ENCODE results near the gene PPIB.

Gene PPIB

DNA sequence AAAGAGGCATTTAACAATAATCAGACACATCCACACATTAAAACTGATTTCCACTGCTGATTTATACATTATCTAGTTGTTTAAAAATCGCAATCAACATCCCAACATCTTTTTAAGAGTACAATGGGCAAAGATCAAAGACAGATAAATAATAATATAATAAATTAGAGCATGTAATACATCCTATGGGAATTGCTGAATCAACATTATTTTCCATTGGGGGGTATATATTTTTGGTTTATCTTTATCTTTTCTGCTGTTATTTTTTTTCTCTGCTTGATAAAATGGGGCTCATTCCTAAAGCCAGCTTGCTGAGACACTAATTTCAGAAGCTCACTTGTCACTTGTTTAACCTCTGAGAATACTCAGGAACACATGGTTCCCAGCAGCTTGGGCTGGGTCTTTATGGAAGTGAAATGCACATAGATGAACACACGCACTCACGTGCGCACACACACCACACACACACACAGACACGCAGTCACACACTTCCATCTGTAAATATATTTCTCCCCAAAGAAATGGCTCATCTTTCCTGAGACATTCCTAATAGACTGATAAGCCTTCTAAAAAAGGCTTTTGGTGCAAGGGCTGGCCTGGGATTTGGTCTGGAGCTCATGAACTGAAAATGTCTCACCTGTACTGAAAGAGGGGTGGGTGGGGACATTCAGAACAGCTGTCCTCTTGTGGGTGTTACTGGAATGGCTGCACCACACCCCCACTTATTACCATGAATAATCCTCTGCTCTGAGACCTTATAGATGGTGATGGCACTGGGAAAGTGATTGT lies 3.5 kb upstream of the PPIB start:
- CTCF ChIA-PET: no interaction called here
- TF ChIP-seq NFRKB (IDR thresholded peaks at IDR 0.05) (no peak), FOXA1 (IDR thresholded peaks at IDR 0.05) (no peak)
- DNase-seq (ENCODE audit: extremely low spot score): no peak
- POLR2A ChIA-PET: no interaction called here

DNA sequence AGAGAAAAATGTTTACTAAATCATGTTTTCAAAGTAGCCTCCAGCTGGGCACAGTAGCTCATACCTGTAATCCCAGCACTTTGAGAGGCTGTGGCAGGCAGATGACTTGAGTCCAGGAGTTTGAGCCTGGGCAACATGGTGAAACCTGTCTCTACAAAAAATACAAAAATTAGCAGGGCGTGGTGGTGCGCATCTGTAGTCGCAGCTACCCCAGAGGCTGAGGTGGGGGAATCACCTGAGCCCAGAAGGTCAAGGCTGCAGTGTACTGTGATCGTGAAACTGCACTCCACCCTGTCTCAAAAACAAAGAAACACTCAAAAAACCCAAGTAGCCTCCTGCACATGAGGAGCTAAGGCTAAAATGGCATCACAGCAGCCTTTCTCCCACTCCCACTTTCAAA lies 1.6 kb upstream of the PPIB start:
- no peak for TF ChIP-seq ZNF384 (IDR thresholded peaks at IDR 0.05)
- TF ChIP-seq BHLHE40 (IDR thresholded peaks at IDR 0.05; ENCODE audit: borderline replicate concordance): no peak
- TF ChIP-seq ELF4 (IDR thresholded peaks at IDR 0.05): no peak
- TF ChIP-seq NFRKB (IDR thresholded peaks at IDR 0.05): no peak
- TF ChIP-seq LEF1 (IDR thresholded peaks at IDR 0.05; ENCODE audit: borderline replicate concordance): no peak
- ChIA-PET CTCF (interaction anchor here (0.6 kb wide), 1 partner anchor 97 kb away, joined by 3 read pairs; no protein-coding TSS in a partner anchor), POLR2A (no interaction called here)
- no peak for DNase-seq (ENCODE audit: extremely low spot score)

DNA sequence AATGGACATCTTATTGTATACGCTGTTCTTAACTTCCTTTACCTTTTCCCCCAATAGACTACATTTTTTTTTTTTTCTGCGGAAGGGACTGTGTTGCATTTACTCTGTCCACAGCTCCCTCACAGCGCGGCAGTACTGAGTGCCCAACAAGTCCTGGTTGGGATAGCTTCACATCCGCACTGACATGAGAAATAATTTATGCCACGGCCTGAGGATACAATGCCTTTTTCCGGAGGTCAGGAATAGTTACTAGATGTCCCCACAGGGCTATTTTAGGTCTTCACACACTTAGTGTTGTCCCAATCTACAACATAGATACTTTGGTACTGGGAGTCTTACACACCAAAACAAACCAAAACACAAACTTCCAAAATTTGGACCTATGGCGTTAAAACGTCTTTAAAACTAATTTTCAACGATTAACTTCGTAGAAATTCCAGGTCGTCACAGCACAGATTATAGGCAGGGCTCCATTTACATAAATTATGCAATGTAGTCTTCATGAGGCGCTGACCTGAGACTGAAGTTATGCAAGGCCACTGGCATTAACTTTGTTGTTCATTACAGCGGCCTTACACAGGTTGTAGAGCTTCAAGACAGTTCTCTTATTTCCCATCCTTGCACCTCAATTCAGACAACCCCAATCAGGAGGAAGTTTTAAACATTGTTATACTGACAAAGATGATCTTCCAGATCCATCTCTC lies 989 bp upstream of the PPIB start:
- ChIA-PET CTCF (interaction anchor here (0.5 to 1.5 kb wide), 2 partner anchors 14 to 203 kb away, joined by 6 to 10 read pairs; no protein-coding TSS in a partner anchor), POLR2A (interaction anchor here (0.6 to 2.6 kb wide), 15 partner anchors 8 to 730 kb away, joined by 3 to 18 read pairs (median 4); partner anchors contain the start of genes CIAO2A, SNX22 and TRIP4)
- DNase-seq (ENCODE audit: extremely low spot score): no peak
- TF ChIP-seq FOXK2 (IDR thresholded peaks at IDR 0.05) (no peak), ELF4 (IDR thresholded peaks at IDR 0.05) (no peak), TARDBP (IDR thresholded peaks at IDR 0.05) (no peak), BHLHE40 (IDR thresholded peaks at IDR 0.05; ENCODE audit: borderline replicate concordance) (no peak), SUZ12 (IDR thresholded peaks at IDR 0.05) (no peak), HDGF (IDR thresholded peaks at IDR 0.05; ENCODE audit: borderline replicate concordance) (no peak), NFRKB (IDR thresholded peaks at IDR 0.05) (no peak), L3MBTL2 (conservative IDR thresholded peaks at IDR 0.05) (no peak), CTBP1 (IDR thresholded peaks at IDR 0.05; ENCODE audit: borderline replicate concordance) (no peak), ARNT (IDR thresholded peaks at IDR 0.05) (no peak), FOXM1 (IDR thresholded peaks at IDR 0.05; ENCODE audit: borderline replicate concordance) (no peak), LEF1 (IDR thresholded peaks at IDR 0.05; ENCODE audit: borderline replicate concordance) (no peak), ZNF384 (IDR thresholded peaks at IDR 0.05) (no peak), FOXA1 (IDR thresholded peaks at IDR 0.05) (no peak), SP1 (IDR thresholded peaks at IDR 0.05) (no peak)
- TF ChIP-seq, protein P1, sequence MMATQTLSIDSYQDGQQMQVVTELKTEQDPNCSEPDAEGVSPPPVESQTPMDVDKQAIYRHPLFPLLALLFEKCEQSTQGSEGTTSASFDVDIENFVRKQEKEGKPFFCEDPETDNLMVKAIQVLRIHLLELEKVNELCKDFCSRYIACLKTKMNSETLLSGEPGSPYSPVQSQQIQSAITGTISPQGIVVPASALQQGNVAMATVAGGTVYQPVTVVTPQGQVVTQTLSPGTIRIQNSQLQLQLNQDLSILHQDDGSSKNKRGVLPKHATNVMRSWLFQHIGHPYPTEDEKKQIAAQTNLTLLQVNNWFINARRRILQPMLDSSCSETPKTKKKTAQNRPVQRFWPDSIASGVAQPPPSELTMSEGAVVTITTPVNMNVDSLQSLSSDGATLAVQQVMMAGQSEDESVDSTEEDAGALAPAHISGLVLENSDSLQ (IDR thresholded peaks at IDR 0.05): no peak

DNA sequence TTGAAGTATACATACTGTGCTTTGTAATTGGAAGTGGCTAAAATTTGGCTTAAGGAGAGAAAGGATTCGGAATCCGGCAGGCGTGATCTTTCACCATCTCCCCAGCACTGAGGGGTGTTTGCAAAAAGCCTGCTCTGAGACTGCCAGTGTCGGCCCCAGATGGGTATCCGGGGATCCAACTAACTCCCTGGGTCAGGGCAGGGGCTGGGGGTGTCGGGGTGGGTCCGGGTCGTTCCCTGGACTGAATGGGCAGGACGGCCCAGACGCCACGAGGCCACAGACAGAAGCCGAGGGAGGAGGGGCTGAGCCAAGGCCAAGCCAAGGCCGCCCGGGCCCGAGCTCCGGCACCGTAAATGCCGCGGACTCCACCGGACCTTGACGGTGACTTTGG lies 349 bp downstream of the PPIB start:
- no peak for TF ChIP-seq BHLHE40 (IDR thresholded peaks at IDR 0.05; ENCODE audit: borderline replicate concordance)
- no peak for TF ChIP-seq NFRKB (IDR thresholded peaks at IDR 0.05)
- TF ChIP-seq HDGF (IDR thresholded peaks at IDR 0.05; ENCODE audit: borderline replicate concordance): no peak
- no peak for TF ChIP-seq FOXM1 (IDR thresholded peaks at IDR 0.05; ENCODE audit: borderline replicate concordance)
- TF ChIP-seq CTBP1 (IDR thresholded peaks at IDR 0.05; ENCODE audit: borderline replicate concordance): no peak
- DNase-seq (ENCODE audit: extremely low spot score): no peak
- POLR2A ChIA-PET: interaction anchor here (0.7 to 2.6 kb wide), 6 partner anchors 9 to 218 kb away, joined by 3 to 18 read pairs (median 6); partner anchors contain the start of gene SNX22
- CTCF ChIA-PET: interaction anchor here (1.1 kb wide), 1 partner anchor 9 kb away, joined by 6 read pairs; no protein-coding TSS in a partner anchor

DNA sequence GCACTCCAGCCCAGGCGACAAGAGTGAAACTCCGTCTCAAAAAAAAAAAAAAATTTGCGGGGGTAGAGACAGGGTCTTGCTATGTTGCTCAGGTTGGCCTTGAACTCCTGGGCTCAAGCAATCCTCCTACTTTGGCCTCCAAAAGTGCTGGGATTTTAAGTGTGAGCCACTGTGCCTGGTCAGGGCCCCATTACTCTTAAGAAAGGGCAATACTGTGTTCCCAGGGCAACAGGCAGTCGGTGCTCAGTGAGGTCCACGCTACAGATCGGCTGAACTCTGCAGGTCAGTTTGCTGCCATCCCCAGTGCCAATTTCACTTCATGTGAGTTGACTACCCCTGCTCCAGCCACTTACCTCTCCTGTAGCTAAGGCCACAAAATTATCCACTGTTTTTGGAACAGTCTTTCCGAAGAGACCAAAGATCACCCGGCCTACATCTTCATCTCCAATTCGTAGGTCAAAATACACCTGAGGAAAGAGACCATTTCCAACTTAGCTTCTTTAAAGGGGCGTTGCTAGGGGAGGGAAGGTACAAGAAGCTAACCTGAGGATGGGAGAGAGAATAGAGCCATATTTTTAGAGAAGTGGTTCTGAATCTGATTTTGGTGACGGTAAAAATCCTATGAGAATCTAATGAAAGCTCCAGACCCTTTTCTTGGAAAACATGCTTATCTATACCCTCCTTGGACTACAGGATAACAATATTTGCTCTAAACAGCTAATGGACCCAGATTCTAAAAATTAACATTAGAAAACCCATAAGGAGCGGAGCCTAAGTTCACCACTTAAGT lies 939 bp downstream of the PPIB start:
- POLR2A ChIA-PET: interaction anchor here (1.9 to 2.6 kb wide), 2 partner anchors 8 to 11 kb away, joined by 9 to 18 read pairs; partner anchors contain the start of gene SNX22
- no peak for TF ChIP-seq FOXK2 (IDR thresholded peaks at IDR 0.05)
- TF ChIP-seq LEF1 (IDR thresholded peaks at IDR 0.05; ENCODE audit: borderline replicate concordance): no peak
- TF ChIP-seq NFRKB (IDR thresholded peaks at IDR 0.05): no peak
- TF ChIP-seq FOXM1 (IDR thresholded peaks at IDR 0.05; ENCODE audit: borderline replicate concordance): no peak
- DNase-seq (ENCODE audit: extremely low spot score): no peak
- CTCF ChIA-PET: interaction anchor here (0.5 to 1.3 kb wide), 3 partner anchors 9 to 44 kb away, joined by 3 to 6 read pairs (median 4); no protein-coding TSS in a partner anchor

DNA sequence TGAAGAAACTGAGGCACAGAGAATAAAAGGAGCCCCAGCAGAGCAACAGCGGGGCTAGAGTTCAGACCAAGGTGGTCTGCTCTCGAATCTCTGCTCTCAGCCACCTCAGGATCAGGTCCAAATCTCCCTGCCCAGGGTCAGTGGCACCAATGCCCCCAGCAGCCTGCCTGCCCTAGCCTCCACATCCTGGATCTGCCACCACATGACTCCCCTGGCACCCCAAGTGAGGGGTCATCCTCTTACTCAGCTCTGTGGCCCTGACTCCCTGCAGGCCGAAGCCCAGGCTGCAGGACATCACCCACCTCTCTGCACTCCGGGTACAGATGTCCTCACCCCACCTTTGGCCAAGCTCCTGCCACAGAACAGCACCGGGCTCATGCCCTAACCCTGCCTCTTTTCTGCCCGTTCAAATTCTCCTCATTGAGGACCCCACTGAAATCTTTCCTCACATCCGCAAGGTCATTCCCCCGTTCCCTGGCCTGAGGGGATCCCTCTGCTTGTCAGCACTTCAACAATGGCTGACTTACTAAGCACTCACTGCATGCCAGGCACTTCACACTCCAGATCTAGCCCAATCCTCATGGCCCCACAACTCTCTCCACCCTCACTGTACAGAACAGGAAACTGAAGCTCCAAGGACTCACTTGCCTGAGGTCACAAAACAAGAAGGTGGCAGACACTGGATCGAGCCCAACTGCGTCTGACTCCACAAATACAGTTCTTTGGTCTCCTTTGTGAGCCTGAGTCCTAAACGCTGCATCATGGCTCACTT lies 4.3 kb downstream of the PPIB start:
- CTCF ChIA-PET: no interaction called here
- no peak for TF ChIP-seq FOXA1 (IDR thresholded peaks at IDR 0.05)
- TF ChIP-seq, protein P1 (IDR thresholded peaks at IDR 0.05): no peak
- TF ChIP-seq L3MBTL2 (conservative IDR thresholded peaks at IDR 0.05): no peak
- no peak for TF ChIP-seq CTBP1 (IDR thresholded peaks at IDR 0.05; ENCODE audit: borderline replicate concordance)
- TF ChIP-seq SP1 (IDR thresholded peaks at IDR 0.05): no peak
- no peak for TF ChIP-seq ARNT (IDR thresholded peaks at IDR 0.05)
- TF ChIP-seq TARDBP (IDR thresholded peaks at IDR 0.05): no peak
- no peak for TF ChIP-seq HDGF (IDR thresholded peaks at IDR 0.05; ENCODE audit: borderline replicate concordance)
- TF ChIP-seq SUZ12 (IDR thresholded peaks at IDR 0.05): no peak
- no peak for TF ChIP-seq ELF4 (IDR thresholded peaks at IDR 0.05)
- TF ChIP-seq FOXK2 (IDR thresholded peaks at IDR 0.05): no peak

More for the DNA sequence above, 4.3 kb downstream of the PPIB start:
- no peak for DNase-seq (ENCODE audit: extremely low spot score)
- POLR2A ChIA-PET: no interaction called here
